Kidney capillary endothelial cell (primary cell): Measurements from ENCODE around the gene FUT1.
A peak's percentile ranks its signal among the peaks of the same experiment; 100 is the strongest.
"Not testable (repeated sequence)": the region's sequence is repeated elsewhere in the genome, so short reads cannot be mapped to it uniquely, and the experiment has no call there.

ENCODE experiments used
- DNase-seq: peaks from one replicate; pipeline ENCODE4 v3.0.0-alpha.2; 2018; ENCODE audit warnings: low spot score

FUT1 gene

GRCh38 chr19:48718106-48718505 lies 34.3 kb downstream of the FUT1 start:
- not testable (repeated sequence) for DNase-seq

GRCh38 chr19:48716562-48717291 lies 35.7 kb downstream of the FUT1 start:
- DNase-seq = no peak

GRCh38 chr19:48715681-48716171 lies 36.7 kb downstream of the FUT1 start:
- DNase-seq = no peak

- no peak for DNase-seq
Observed at GRCh38 chr19:48714759-48715675, 37.4 kb downstream of the FUT1 start.

GRCh38 chr19:48713864-48714755 lies 38.3 kb downstream of the FUT1 start:
- peak; percentile 99 for DNase-seq

- DNase-seq = no peak
Observed at GRCh38 chr19:48713041-48713863, 39.2 kb downstream of the FUT1 start.

- DNase-seq = no peak
Observed at GRCh38 chr19:48711106-48711662, 41.3 kb downstream of the FUT1 start.

- no peak for DNase-seq
Observed at GRCh38 chr19:48708471-48708870, 44.0 kb downstream of the FUT1 start.

- no peak for DNase-seq
Observed at GRCh38 chr19:48705431-48705830, 47.0 kb downstream of the FUT1 start.

GRCh38 chr19:48703316-48703715 lies 49.1 kb downstream of the FUT1 start:
- no peak for DNase-seq

- no peak for DNase-seq
Observed at GRCh38 chr19:48702701-48703100, 49.7 kb downstream of the FUT1 start.

GRCh38 chr19:48698046-48698445 lies 54.4 kb downstream of the FUT1 start:
- no peak for DNase-seq
